ENCODE results near the gene TEX22.

DNA sequence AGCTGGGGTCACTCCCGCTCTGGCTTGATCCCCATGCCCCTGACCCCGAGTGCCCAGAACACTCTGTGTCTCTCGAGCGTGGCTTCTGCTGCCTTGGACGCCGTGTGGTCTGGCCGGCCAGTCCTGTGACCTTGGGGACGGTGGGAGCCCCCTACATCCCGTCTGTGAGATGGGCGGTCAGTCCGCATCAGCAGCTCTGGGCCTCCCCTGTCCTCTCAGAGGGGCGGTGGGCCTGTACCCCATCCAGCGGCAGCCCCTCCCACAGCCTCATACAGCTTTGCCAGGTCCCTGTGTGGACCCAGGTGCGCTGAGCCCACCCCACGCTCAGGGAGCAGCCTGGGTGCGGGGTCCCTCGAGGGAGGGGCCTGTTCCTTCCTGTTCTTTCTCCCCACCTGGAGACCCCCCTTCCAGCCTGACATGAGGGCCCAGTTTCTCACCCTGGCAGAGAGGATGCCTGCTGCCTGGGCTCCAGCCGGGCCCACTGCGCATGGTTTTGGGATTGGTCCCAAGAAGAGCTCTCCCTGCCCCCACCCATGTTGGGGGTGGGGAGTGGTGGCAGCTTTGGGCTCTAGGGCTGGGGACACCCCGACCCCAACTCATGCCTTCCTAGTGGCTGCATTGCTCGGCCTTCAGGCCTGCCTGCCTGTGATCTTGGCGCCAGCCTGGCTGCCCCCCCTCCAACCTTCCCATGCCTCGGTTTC is 22.8 kb downstream of the TEX22 start:
- no peak for TF ChIP-seq POLR2A (IDR thresholded peaks at IDR 0.05)
- TF ChIP-seq, protein P1, sequence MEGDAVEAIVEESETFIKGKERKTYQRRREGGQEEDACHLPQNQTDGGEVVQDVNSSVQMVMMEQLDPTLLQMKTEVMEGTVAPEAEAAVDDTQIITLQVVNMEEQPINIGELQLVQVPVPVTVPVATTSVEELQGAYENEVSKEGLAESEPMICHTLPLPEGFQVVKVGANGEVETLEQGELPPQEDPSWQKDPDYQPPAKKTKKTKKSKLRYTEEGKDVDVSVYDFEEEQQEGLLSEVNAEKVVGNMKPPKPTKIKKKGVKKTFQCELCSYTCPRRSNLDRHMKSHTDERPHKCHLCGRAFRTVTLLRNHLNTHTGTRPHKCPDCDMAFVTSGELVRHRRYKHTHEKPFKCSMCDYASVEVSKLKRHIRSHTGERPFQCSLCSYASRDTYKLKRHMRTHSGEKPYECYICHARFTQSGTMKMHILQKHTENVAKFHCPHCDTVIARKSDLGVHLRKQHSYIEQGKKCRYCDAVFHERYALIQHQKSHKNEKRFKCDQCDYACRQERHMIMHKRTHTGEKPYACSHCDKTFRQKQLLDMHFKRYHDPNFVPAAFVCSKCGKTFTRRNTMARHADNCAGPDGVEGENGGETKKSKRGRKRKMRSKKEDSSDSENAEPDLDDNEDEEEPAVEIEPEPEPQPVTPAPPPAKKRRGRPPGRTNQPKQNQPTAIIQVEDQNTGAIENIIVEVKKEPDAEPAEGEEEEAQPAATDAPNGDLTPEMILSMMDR (IDR thresholded peaks at IDR 0.05): no peak
